CD14-positive monocyte (primary cell): ENCODE measurements around the gene PCDHB1. TPM values are rescaled to one million over a fixed set of nuclear protein-coding genes. Genes with fewer than 3 reads are reported as not detected.

Experiments used
- DNase-seq, 3 donors: peaks; one replicate each; pipeline ENCODE4 v3.0.0-alpha.2; 2011 to 2022
- H2AFZ ChIP-seq: 2 replicates; pipeline ENCODE4 v1.6.0; 2012; ENCODE audit warnings: mild to moderate bottlenecking, low read depth, low read length, inconsistent platforms; ENCODE audit not compliant: insufficient read depth, poor library complexity, severe bottlenecking
- H3K27ac ChIP-seq, 2 donors: 1 replicate in 1 of 2; 2 replicates in 1 of 2; pipeline ENCODE4 v1.5.1; 2012 to 2013; ENCODE audit warnings: low read length in 2 of 2, control low read depth in 1 of 2, inconsistent platforms in 1 of 2, low read depth in 1 of 2, mild to moderate bottlenecking in 1 of 2
- H3K27me3 ChIP-seq, 2 donors: one replicate each; pipeline versions ENCODE4 v1.6.0 to v1.6.1; 2011 to 2013; ENCODE audit warnings: low read length in 2 of 2; ENCODE audit not compliant: control insufficient read depth in 2 of 2, insufficient read depth in 2 of 2
- H3K36me3 ChIP-seq, 2 donors: replicated peaks in 1 of 2; 1 replicate in 1 of 2; 2 replicates in 1 of 2; pipeline versions ENCODE4 v1.5.1 to v1.6.1; 2012 to 2013; ENCODE audit warnings: low read length in 2 of 2, control low read depth in 1 of 2, inconsistent platforms in 1 of 2, mild to moderate bottlenecking in 1 of 2; ENCODE audit not compliant: insufficient read depth in 2 of 2, control insufficient read depth in 1 of 2
- H3K4me1 ChIP-seq, 2 donors: 1 replicate in 1 of 2; 2 replicates in 1 of 2; pipeline versions ENCODE4 v1.5.1 to v1.6.1; 2012 to 2013; ENCODE audit warnings: low read length in 2 of 2, control low read depth in 1 of 2, inconsistent platforms in 1 of 2, mild to moderate bottlenecking in 1 of 2, moderate library complexity in 1 of 2; ENCODE audit not compliant: insufficient read depth in 2 of 2, control insufficient read depth in 1 of 2
- H3K4me2 ChIP-seq: replicated peaks from 2 replicates; pipeline ENCODE3; 2012; ENCODE audit warnings: low read length, moderate library complexity, mild to moderate bottlenecking; ENCODE audit not compliant: poor library complexity, severe bottlenecking; ENCODE audit errors: extremely low read depth
- H3K4me3 ChIP-seq, 3 experiments: fragments of 200-600 bp in 1 of 3; sonication (generic) in 1 of 3; replicated peaks in 1 of 3; 1 replicate in 2 of 3; 2 replicates in 1 of 3; pipeline ENCODE4 v1.5.1; 2011 to 2013; ENCODE audit warnings: low read length in 3 of 3, mild to moderate bottlenecking in 3 of 3, control low read depth in 2 of 3, low read depth in 2 of 3, inconsistent platforms in 1 of 3, moderate library complexity in 1 of 3
- H3K79me2 ChIP-seq: 2 replicates; pipeline ENCODE4 v1.6.0; 2012; ENCODE audit warnings: mild to moderate bottlenecking, control low read depth, inconsistent platforms, low read length, moderate library complexity; ENCODE audit not compliant: insufficient read depth
- H3K9ac ChIP-seq: 2 replicates; pipeline ENCODE4 v1.6.0; 2017; ENCODE audit warnings: low read length, mild to moderate bottlenecking; ENCODE audit not compliant: insufficient read depth, poor library complexity, severe bottlenecking
- H3K9me3 ChIP-seq, 2 donors: replicated peaks in 1 of 2; 1 replicate in 1 of 2; 2 replicates in 1 of 2; pipeline versions ENCODE4 v1.5.1 to v1.6.1; 2012 to 2013; ENCODE audit warnings: low read length in 2 of 2, control low read depth in 1 of 2; ENCODE audit not compliant: control insufficient read depth in 1 of 2, insufficient read depth in 1 of 2
- H4K20me1 ChIP-seq: 2 replicates; pipeline ENCODE4 v1.6.0; 2012; ENCODE audit warnings: mild to moderate bottlenecking, low read length, control low read depth, moderate library complexity; ENCODE audit not compliant: insufficient read depth
- H3K27ac Mint-ChIP-seq, 7 donors: one replicate each; pipeline ENCODE4 v1.8.0; 2020; ENCODE audit warnings: mild to moderate bottlenecking in 7 of 7, mixed read lengths in 7 of 7, moderate library complexity in 6 of 7, inconsistent platforms in 2 of 7
- H3K27me3 Mint-ChIP-seq, 3 donors: one replicate each; pipeline ENCODE4 v1.8.0; 2021 to 2022; ENCODE audit warnings: low read depth in 3 of 3, mild to moderate bottlenecking in 3 of 3, mixed read lengths in 3 of 3, moderate library complexity in 3 of 3, inconsistent platforms in 1 of 3
- H3K36me3 Mint-ChIP-seq, 2 donors: one replicate each; pipeline ENCODE4 v1.8.0; 2020; ENCODE audit warnings: mixed read lengths in 2 of 2, inconsistent platforms in 1 of 2, mild to moderate bottlenecking in 1 of 2
- H3K4me1 Mint-ChIP-seq: one replicate; pipeline ENCODE4 v1.8.0; 2020; ENCODE audit warnings: mild to moderate bottlenecking, mixed read lengths
- H3K4me3 Mint-ChIP-seq, 2 donors: one replicate each; pipeline ENCODE4 v1.8.0; 2020; ENCODE audit warnings: mild to moderate bottlenecking in 2 of 2, mixed read lengths in 2 of 2, moderate library complexity in 1 of 2
- H3K9me3 Mint-ChIP-seq, 7 donors: one replicate each; pipeline ENCODE4 v1.8.0; 2020 to 2022; ENCODE audit warnings: mixed read lengths in 7 of 7, mild to moderate bottlenecking in 6 of 7, moderate library complexity in 6 of 7, inconsistent platforms in 2 of 7
- CTCF ChIP-seq: fragments of 200-600 bp; IDR thresholded peaks from one replicate; pipeline ENCODE4 v1.8.0; 2022; ENCODE audit warnings: antibody characterized with exemption, mild to moderate bottlenecking
- WGBS: methylation state at CpG from one replicate; pipeline ENCODE4 v1.1.5; 2013; ENCODE audit warnings: missing lambda C conversion rate; ENCODE audit not compliant: insufficient coverage; 5-methylcytosine and 5-hydroxymethylcytosine counted together
- intact Hi-C, 2 donors: fragments of 100-400 bp; cut with micrococcal nuclease; formaldehyde crosslinking; loops; one replicate each; pipeline versions ENCODE4 v1.15.0 to v1.15.1; 2023
- polyA plus RNA-seq, 3 donors: library from polyadenylated mRNA; depleted of rRNA in 1 of 3; unstranded in 2 of 3; stranded (reverse) in 1 of 3; fragments of 300-500 nt in 2 of 3; fragments of >200 nt in 1 of 3; fragmentation: Illumina TruSeq in 2 of 3; gene quantifications; 1 replicate in 2 of 3; 2 replicates in 1 of 3; pipeline ENCODE4 v1.2.3, GENCODE V29; 2012 to 2021

The PCDHB1 gene
- polyA plus RNA-seq, 3 donors = not detected

- H3K27me3 ChIP-seq = no peaks in the 10 kb centered on the region
- H3K4me1 ChIP-seq = no peaks in the 10 kb centered on the region
- DNase-seq = no peak
- Mint-ChIP-seq H3K27ac (no peak overlapping the region), H3K27me3 (no peaks in the 10 kb centered on the region), H3K36me3 (no peaks in the 10 kb centered on the region), H3K4me1 (no peaks in the 10 kb centered on the region), H3K9me3 (no peaks in the 10 kb centered on the region), H3K4me3 (no peak overlapping the region)
- intact Hi-C loops = no loop called here
- no peaks in the 10 kb centered on the region for H3K79me2 ChIP-seq
- no peak overlapping the region for H3K9ac ChIP-seq
- H4K20me1 ChIP-seq = no peaks in the 10 kb centered on the region
- no peak overlapping the region for H3K4me2 ChIP-seq
- H3K27ac ChIP-seq = no peak overlapping the region
- no peak overlapping the region for H3K4me3 ChIP-seq
- no CpG with 5 or more reads among the region's 4 CpGs for WGBS
- no peak overlapping the region for H2AFZ ChIP-seq
- no peaks in the 10 kb centered on the region for H3K36me3 ChIP-seq
- peaks cover 7 to 13% of the 10 kb centered on the region in 2 donors for H3K9me3 ChIP-seq
- TF ChIP-seq CTCF = no peak
Observed at GRCh38 chr5:141041427-141041785, 9.8 kb upstream of the PCDHB1 start.

- Mint-ChIP-seq H3K9me3 (peaks cover 0 to 2% (median 0%) of the 10 kb centered on the region in 7 donors), H3K27me3 (peaks cover 0 to 1% (median 0%) of the 10 kb centered on the region in 3 donors), H3K4me3 (no peak overlapping the region), H3K4me1 (no peaks in the 10 kb centered on the region), H3K27ac (no peak overlapping the region), H3K36me3 (no peaks in the 10 kb centered on the region)
- Histone ChIP-seq H3K27ac (no peak overlapping the region), H3K4me1 (no peaks in the 10 kb centered on the region), H3K27me3 (no peaks in the 10 kb centered on the region), H3K4me2 (no peak overlapping the region), H2AFZ (no peak overlapping the region), H3K36me3 (no peaks in the 10 kb centered on the region), H3K79me2 (no peaks in the 10 kb centered on the region), H3K9ac (no peak overlapping the region), H3K9me3 (peaks cover 7 to 13% of the 10 kb centered on the region in 2 donors), H4K20me1 (no peaks in the 10 kb centered on the region), H3K4me3 (no peak overlapping the region)
- no CpG with 5 or more reads among the region's 1 CpG for WGBS
- intact Hi-C loops = no loop called here
- no peak for DNase-seq
- TF ChIP-seq CTCF = no peak
Observed at GRCh38 chr5:141042555-141042954, 8.6 kb upstream of the PCDHB1 start.
